ENCODE results near the gene KIF1C. TPM values are rescaled to one million over a fixed set of nuclear protein-coding genes. Genes with fewer than 3 reads are reported as not detected.
A peak's percentile ranks its signal among the peaks of the same experiment; 100 is the strongest.

Gene KIF1C
- total RNA-seq, 1 donor from 2014 or later = 68.4 TPM

- Mint-ChIP-seq H3K36me3 (ENCODE audit: low read depth) (peaks cover 51% of the 10 kb centered on the region), H3K4me1 (ENCODE audit: low read depth) (peaks cover 27% of the 10 kb centered on the region), H3K9me3 (no peaks in the 10 kb centered on the region), H3K4me3 (no peak overlapping the region), H3K27me3 (ENCODE audit: insufficient read depth) (no peaks in the 10 kb centered on the region), H3K27ac (peak overlapping the region; percentile 19)
- intact Hi-C loops (cut with micrococcal nuclease) = no loop called here
- no peak for DNase-seq (ENCODE audit: low spot score)
Measured at GRCh38 chr17:4972752-4973151, 25.0 kb upstream of the KIF1C start.

GRCh38 chr17:4973256-4974114, 24.3 kb upstream of the KIF1C start:
- Mint-ChIP-seq H3K4me1 (ENCODE audit: low read depth) (peaks cover 27% of the 10 kb centered on the region), H3K27ac (peak overlapping the region; percentile 24), H3K4me3 (no peak overlapping the region), H3K9me3 (no peaks in the 10 kb centered on the region), H3K27me3 (ENCODE audit: insufficient read depth) (no peaks in the 10 kb centered on the region), H3K36me3 (ENCODE audit: low read depth) (peaks cover 54% of the 10 kb centered on the region)
- DNase-seq (ENCODE audit: low spot score) = no peak
- intact Hi-C loops (cut with micrococcal nuclease) = no loop called here

- H3K4me1 Mint-ChIP-seq (ENCODE audit: low read depth) = peaks cover 20% of the 10 kb centered on the region
- H3K27me3 Mint-ChIP-seq (ENCODE audit: insufficient read depth) = no peaks in the 10 kb centered on the region
- no peak for DNase-seq (ENCODE audit: low spot score)
- H3K36me3 Mint-ChIP-seq (ENCODE audit: low read depth) = peaks cover 55% of the 10 kb centered on the region
- no peak overlapping the region for H3K4me3 Mint-ChIP-seq
- intact Hi-C loops (cut with micrococcal nuclease) = no loop called here
- H3K9me3 Mint-ChIP-seq = no peaks in the 10 kb centered on the region
- H3K27ac Mint-ChIP-seq = peak overlapping the region; percentile 24
Measured at GRCh38 chr17:4974115-4974670, 23.6 kb upstream of the KIF1C start.

- peaks cover 51% of the 10 kb centered on the region for H3K36me3 Mint-ChIP-seq (ENCODE audit: low read depth)
- H3K27me3 Mint-ChIP-seq (ENCODE audit: insufficient read depth) = no peaks in the 10 kb centered on the region
- H3K9me3 Mint-ChIP-seq = no peaks in the 10 kb centered on the region
- no peak overlapping the region for H3K4me3 Mint-ChIP-seq
- DNase-seq (ENCODE audit: low spot score) = no peak
- H3K27ac Mint-ChIP-seq = no peak overlapping the region
- intact Hi-C loops (cut with micrococcal nuclease) = no loop called here
- peaks cover 12% of the 10 kb centered on the region for H3K4me1 Mint-ChIP-seq (ENCODE audit: low read depth)
Measured at GRCh38 chr17:4978726-4979125, 19.0 kb upstream of the KIF1C start.

GRCh38 chr17:4980644-4981216, 17.0 kb upstream of the KIF1C start:
- Mint-ChIP-seq H3K36me3 (ENCODE audit: low read depth) (peaks cover 40% of the 10 kb centered on the region), H3K4me1 (ENCODE audit: low read depth) (peaks cover 20% of the 10 kb centered on the region), H3K4me3 (no peak overlapping the region), H3K9me3 (no peaks in the 10 kb centered on the region), H3K27me3 (ENCODE audit: insufficient read depth) (no peaks in the 10 kb centered on the region), H3K27ac (peak overlapping the region; percentile 56)
- intact Hi-C loops (cut with micrococcal nuclease) = loop anchor here (1.0 to 2.0 kb wide), 5 partner anchors 8 to 82 kb away; partner anchors contain the start of genes INCA1, KIF1C and SPAG7
- peak; percentile 42 for DNase-seq (ENCODE audit: low spot score)

- no peaks in the 10 kb centered on the region for H3K27me3 Mint-ChIP-seq (ENCODE audit: insufficient read depth)
- no peak overlapping the region for H3K27ac Mint-ChIP-seq
- H3K4me3 Mint-ChIP-seq = no peak overlapping the region
- DNase-seq (ENCODE audit: low spot score) = no peak
- intact Hi-C loops (cut with micrococcal nuclease) = no loop called here
- H3K36me3 Mint-ChIP-seq (ENCODE audit: low read depth) = peaks cover 43% of the 10 kb centered on the region
- H3K4me1 Mint-ChIP-seq (ENCODE audit: low read depth) = peaks cover 29% of the 10 kb centered on the region
- H3K9me3 Mint-ChIP-seq = no peaks in the 10 kb centered on the region
Measured at GRCh38 chr17:4982305-4982704, 15.4 kb upstream of the KIF1C start.

- Mint-ChIP-seq H3K4me1 (ENCODE audit: low read depth) (peaks cover 39% of the 10 kb centered on the region), H3K4me3 (peak overlapping the region; percentile 95), H3K9me3 (no peaks in the 10 kb centered on the region), H3K36me3 (ENCODE audit: low read depth) (peaks cover 39% of the 10 kb centered on the region), H3K27ac (peak overlapping the region; percentile 80), H3K27me3 (ENCODE audit: insufficient read depth) (no peaks in the 10 kb centered on the region)
- no peak for DNase-seq (ENCODE audit: low spot score)
- intact Hi-C loops (cut with micrococcal nuclease) = loop anchor here (2.0 kb wide), 1 partner anchor 44 kb away; no protein-coding TSS in a partner anchor
Measured at GRCh38 chr17:4986403-4986802, 11.3 kb upstream of the KIF1C start.

GRCh38 chr17:4986951-4987766, 10.6 kb upstream of the KIF1C start, which contains the start of gene CAMTA2:
Gene CAMTA2, minus strand, starts transcription at chr17:4987675. Its CDS starts 1,453 bp downstream, at chr17:4986222.
- peaks cover 39% of the 10 kb centered on the region for H3K36me3 Mint-ChIP-seq (ENCODE audit: low read depth)
- H3K27me3 Mint-ChIP-seq (ENCODE audit: insufficient read depth) = no peaks in the 10 kb centered on the region
- H3K27ac Mint-ChIP-seq = peak within 1 kb of the TSS; percentile 89
- H3K9me3 Mint-ChIP-seq = no peaks in the 10 kb centered on the region
- H3K4me1 Mint-ChIP-seq (ENCODE audit: low read depth) = peaks cover 39% of the 10 kb centered on the region
- H3K4me3 Mint-ChIP-seq = peak within 1 kb of the TSS; percentile 95
- DNase-seq (ENCODE audit: low spot score) = peak; percentile 82
- intact Hi-C loops (cut with micrococcal nuclease) = loop anchor here (1.0 to 2.0 kb wide), 4 partner anchors 10 to 44 kb away; partner anchors contain the start of genes INCA1, KIF1C and SPAG7

- DNase-seq (ENCODE audit: low spot score) = no peak
Measured at GRCh38 chr17:4987767-4988567, 9.8 kb upstream of the KIF1C start.

GRCh38 chr17:4994081-4994595, 3.6 kb upstream of the KIF1C start:
- Mint-ChIP-seq H3K4me3 (no peak overlapping the region), H3K27me3 (ENCODE audit: insufficient read depth) (peaks cover 8% of the 10 kb centered on the region), H3K4me1 (ENCODE audit: low read depth) (peaks cover 16% of the 10 kb centered on the region), H3K9me3 (no peaks in the 10 kb centered on the region), H3K36me3 (ENCODE audit: low read depth) (peaks cover 13% of the 10 kb centered on the region), H3K27ac (no peak overlapping the region)
- DNase-seq (ENCODE audit: low spot score) = no peak
- intact Hi-C loops (cut with micrococcal nuclease) = no loop called here

More at GRCh38 chr17:4987767-4988567, 9.8 kb upstream of the KIF1C start:
- peaks cover 39% of the 10 kb centered on the region for H3K4me1 Mint-ChIP-seq (ENCODE audit: low read depth)
- H3K9me3 Mint-ChIP-seq = no peaks in the 10 kb centered on the region
- intact Hi-C loops (cut with micrococcal nuclease) = loop anchor here (1.0 to 2.0 kb wide), 5 partner anchors 8 to 43 kb away; partner anchors contain the start of genes INCA1, KIF1C and SPAG7
- H3K4me3 Mint-ChIP-seq = peak overlapping the region; percentile 95
- peaks cover 32% of the 10 kb centered on the region for H3K36me3 Mint-ChIP-seq (ENCODE audit: low read depth)
- peak overlapping the region; percentile 89 for H3K27ac Mint-ChIP-seq
- H3K27me3 Mint-ChIP-seq (ENCODE audit: insufficient read depth) = no peaks in the 10 kb centered on the region

- H3K27me3 Mint-ChIP-seq (ENCODE audit: insufficient read depth) = peaks cover 8% of the 10 kb centered on the region
- peak overlapping the region; percentile 90 for H3K27ac Mint-ChIP-seq
- peak overlapping the region; percentile 90 for H3K4me3 Mint-ChIP-seq
- DNase-seq (ENCODE audit: low spot score) = no peak
- H3K9me3 Mint-ChIP-seq = no peaks in the 10 kb centered on the region
- intact Hi-C loops (cut with micrococcal nuclease) = loop anchor here (5.0 kb wide), 1 partner anchor 284 kb away; the partner anchor contains the start of gene RABEP1
- peaks cover 17% of the 10 kb centered on the region for H3K36me3 Mint-ChIP-seq (ENCODE audit: low read depth)
- H3K4me1 Mint-ChIP-seq (ENCODE audit: low read depth) = peaks cover 19% of the 10 kb centered on the region
Measured at GRCh38 chr17:4998027-4998731, 429 bp downstream of the KIF1C start.
